ENCODE results near the gene FBXW11. TPM values are rescaled to one million over a fixed set of nuclear protein-coding genes. Genes with fewer than 3 reads are reported as not detected.

Gene FBXW11
- total and polyA plus RNA-seq, 10 of the 15 experiments (the other 5 are each of a cell fraction or from before 2014, with no cell fraction given) = 4.3 to 61.5 (median 40.0) TPM

DNA sequence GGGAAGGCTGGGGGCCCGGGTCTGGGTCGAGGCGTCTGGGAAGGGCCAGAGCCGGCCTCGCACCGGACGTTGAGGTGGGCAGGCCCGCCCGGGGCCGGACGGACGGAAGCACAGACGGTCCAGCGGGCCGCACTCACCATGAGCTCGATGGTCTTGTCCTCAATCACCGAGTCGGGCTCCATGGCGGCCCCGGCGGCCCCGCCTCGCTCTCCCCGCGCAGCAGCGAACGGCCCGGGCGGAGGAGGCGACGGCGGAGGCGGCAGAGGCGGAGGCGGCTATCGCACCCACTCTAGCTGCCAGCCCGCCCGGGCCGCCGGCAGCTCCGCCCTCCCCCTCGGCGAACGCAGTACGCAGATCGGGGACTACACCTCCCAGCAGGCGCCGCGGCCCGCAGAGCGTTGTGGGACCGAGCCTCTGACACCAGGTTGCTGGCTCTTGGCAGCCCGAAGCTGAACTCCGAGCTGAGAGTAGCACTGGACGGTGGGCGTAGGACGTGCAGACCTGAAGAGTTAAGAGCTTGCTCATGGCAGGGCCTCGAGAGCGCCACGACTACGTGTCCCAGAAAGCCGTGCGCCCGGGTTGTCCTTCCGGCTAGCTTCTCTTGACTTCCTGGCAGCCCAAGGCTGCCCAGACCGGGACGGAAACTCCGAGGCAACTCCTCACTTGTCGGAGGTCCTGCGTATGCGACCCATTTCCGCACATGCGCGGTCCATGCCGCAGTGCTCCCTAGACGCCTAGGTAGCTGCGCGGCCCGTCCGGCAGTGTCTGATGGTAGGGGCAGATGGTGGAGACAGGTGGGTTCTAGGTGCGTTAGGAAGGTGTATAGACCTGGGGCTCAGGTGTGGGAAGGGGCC is at the start of gene FBXW11 (continued):
- no peak for TF ChIP-seq SMC3 (IDR thresholded peaks at IDR 0.05; ENCODE audit: borderline replicate concordance, low read length)
- no peak for TF ChIP-seq PAX8 (IDR thresholded peaks at IDR 0.05)
- no peak for TF ChIP-seq CTCF (IDR thresholded peaks at IDR 0.05 in 2 of 3, conservative IDR thresholded peaks at IDR 0.05 in 1 of 3; ENCODE audit: control insufficient read depth in 2 of 3, extremely low read depth in 1 of 3, insufficient read depth in 1 of 3, low read depth in 3 of 3, low read length in 3 of 3)
- TF ChIP-seq USF1 (IDR thresholded peaks at IDR 0.05; ENCODE audit: borderline replicate concordance, extremely low read length, insufficient read depth, low read depth, low read length) = no peak
- TF ChIP-seq HDAC2 (IDR thresholded peaks at IDR 0.05) = no peak
- 0 out of 2 replicates have a peak, but pooled peaks have one; percentile 33 for TF ChIP-seq TCF12 (IDR thresholded peaks at IDR 0.05; ENCODE audit: low read depth, low read length)
- TF ChIP-seq, protein P1, sequence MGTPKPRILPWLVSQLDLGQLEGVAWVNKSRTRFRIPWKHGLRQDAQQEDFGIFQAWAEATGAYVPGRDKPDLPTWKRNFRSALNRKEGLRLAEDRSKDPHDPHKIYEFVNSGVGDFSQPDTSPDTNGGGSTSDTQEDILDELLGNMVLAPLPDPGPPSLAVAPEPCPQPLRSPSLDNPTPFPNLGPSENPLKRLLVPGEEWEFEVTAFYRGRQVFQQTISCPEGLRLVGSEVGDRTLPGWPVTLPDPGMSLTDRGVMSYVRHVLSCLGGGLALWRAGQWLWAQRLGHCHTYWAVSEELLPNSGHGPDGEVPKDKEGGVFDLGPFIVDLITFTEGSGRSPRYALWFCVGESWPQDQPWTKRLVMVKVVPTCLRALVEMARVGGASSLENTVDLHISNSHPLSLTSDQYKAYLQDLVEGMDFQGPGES (IDR thresholded peaks at IDR 0.05) = no peak
- TF ChIP-seq, protein P2, sequence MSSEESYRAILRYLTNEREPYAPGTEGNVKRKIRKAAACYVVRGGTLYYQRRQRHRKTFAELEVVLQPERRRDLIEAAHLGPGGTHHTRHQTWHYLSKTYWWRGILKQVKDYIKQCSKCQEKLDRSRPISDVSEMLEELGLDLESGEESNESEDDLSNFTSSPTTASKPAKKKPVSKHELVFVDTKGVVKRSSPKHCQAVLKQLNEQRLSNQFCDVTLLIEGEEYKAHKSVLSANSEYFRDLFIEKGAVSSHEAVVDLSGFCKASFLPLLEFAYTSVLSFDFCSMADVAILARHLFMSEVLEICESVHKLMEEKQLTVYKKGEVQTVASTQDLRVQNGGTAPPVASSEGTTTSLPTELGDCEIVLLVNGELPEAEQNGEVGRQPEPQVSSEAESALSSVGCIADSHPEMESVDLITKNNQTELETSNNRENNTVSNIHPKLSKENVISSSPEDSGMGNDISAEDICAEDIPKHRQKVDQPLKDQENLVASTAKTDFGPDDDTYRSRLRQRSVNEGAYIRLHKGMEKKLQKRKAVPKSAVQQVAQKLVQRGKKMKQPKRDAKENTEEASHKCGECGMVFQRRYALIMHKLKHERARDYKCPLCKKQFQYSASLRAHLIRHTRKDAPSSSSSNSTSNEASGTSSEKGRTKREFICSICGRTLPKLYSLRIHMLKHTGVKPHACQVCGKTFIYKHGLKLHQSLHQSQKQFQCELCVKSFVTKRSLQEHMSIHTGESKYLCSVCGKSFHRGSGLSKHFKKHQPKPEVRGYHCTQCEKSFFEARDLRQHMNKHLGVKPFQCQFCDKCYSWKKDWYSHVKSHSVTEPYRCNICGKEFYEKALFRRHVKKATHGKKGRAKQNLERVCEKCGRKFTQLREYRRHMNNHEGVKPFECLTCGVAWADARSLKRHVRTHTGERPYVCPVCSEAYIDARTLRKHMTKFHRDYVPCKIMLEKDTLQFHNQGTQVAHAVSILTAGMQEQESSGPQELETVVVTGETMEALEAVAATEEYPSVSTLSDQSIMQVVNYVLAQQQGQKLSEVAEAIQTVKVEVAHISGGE (CRISPR knock-in tag; IDR thresholded peaks at IDR 0.05) = peak; percentile 78
- TF ChIP-seq MTA3 (IDR thresholded peaks at IDR 0.05; ENCODE audit: borderline replicate concordance, low read length) = no peak
- no peak for TF ChIP-seq MYC (IDR thresholded peaks at IDR 0.05; ENCODE audit: insufficient read depth, insufficient read length, insufficient replicate concordance, low read length, severe bottlenecking)
- TF ChIP-seq, protein P3, sequence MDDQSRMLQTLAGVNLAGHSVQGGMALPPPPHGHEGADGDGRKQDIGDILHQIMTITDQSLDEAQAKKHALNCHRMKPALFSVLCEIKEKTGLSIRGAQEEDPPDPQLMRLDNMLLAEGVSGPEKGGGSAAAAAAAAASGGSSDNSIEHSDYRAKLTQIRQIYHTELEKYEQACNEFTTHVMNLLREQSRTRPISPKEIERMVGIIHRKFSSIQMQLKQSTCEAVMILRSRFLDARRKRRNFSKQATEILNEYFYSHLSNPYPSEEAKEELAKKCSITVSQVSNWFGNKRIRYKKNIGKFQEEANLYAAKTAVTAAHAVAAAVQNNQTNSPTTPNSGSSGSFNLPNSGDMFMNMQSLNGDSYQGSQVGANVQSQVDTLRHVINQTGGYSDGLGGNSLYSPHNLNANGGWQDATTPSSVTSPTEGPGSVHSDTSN (IDR thresholded peaks at IDR 0.05; ENCODE audit: insufficient replicate concordance, low read depth, low read length) = no peak
- peak; percentile 91 for TF ChIP-seq TBL1XR1 (IDR thresholded peaks at IDR 0.05; ENCODE audit: low read depth, low read length)
- peak; percentile 58; the same call in 1 of the 2 replicates for TF ChIP-seq ZNF687 (IDR thresholded peaks at IDR 0.05)
- no peak for TF ChIP-seq ZNF622 (IDR thresholded peaks at IDR 0.05)
- no peak for TF ChIP-seq JUNB (IDR thresholded peaks at IDR 0.05)
